Measurements from ENCODE around the gene TMEM200A. TPM values are rescaled to one million over a fixed set of nuclear protein-coding genes. Genes with fewer than 3 reads are reported as not detected.

TMEM200A gene
- total RNA-seq, 2 donors from 2014 or later, result 0.87 to 5.1 TPM

GRCh38 chr6:130382872-130383490 lies 17.2 kb downstream of the TMEM200A start:
- Histone ChIP-seq H3K4me1 (replicated peaks) (no peaks in the 10 kb centered on the region), H3K36me3 (no peaks in the 10 kb centered on the region), H3K9me3 (no peaks in the 10 kb centered on the region), H3K27me3 (replicated peaks; ENCODE audit: insufficient read depth) (no peaks in the 10 kb centered on the region), H3K27ac (no peak overlapping the region), H3K4me3 (no peak overlapping the region)
- intact Hi-C loops (cut with DNase I), result no loop called here
- WGBS, result 47% methylated on average over 9 of the region's 9 CpGs
- TF ChIP-seq POLR2A (IDR thresholded peaks at IDR 0.05) (no peak), CTCF (IDR thresholded peaks at IDR 0.05) (no peak), POLR2AphosphoS5 (IDR thresholded peaks at IDR 0.05) (no peak)
- DNase-seq (ENCODE audit: low spot score), result no peak

GRCh38 chr6:130385064-130385695 lies 19.4 kb downstream of the TMEM200A start:
- Histone ChIP-seq H3K27me3 (replicated peaks; ENCODE audit: insufficient read depth) (no peaks in the 10 kb centered on the region), H3K9me3 (no peaks in the 10 kb centered on the region), H3K4me3 (no peak overlapping the region), H3K27ac (no peak overlapping the region), H3K36me3 (no peaks in the 10 kb centered on the region), H3K4me1 (replicated peaks) (no peaks in the 10 kb centered on the region)
- DNase-seq (ENCODE audit: low spot score), result no peak
- TF ChIP-seq POLR2AphosphoS5 (IDR thresholded peaks at IDR 0.05), result no peak
- TF ChIP-seq CTCF (IDR thresholded peaks at IDR 0.05), result no peak
- TF ChIP-seq POLR2A (IDR thresholded peaks at IDR 0.05), result no peak
- 37% methylated on average over 5 of the region's 5 CpGs for WGBS
- intact Hi-C loops (cut with DNase I), result no loop called here

- no peak for TF ChIP-seq CTCF (IDR thresholded peaks at IDR 0.05)
- no peak for TF ChIP-seq POLR2AphosphoS5 (IDR thresholded peaks at IDR 0.05)
- TF ChIP-seq POLR2A (IDR thresholded peaks at IDR 0.05), result no peak
Observed at GRCh38 chr6:130389142-130389541, 23.3 kb downstream of the TMEM200A start.

GRCh38 chr6:130390890-130391289 lies 25.1 kb downstream of the TMEM200A start:
- no peaks in the 10 kb centered on the region for H3K4me1 ChIP-seq (replicated peaks)
- intact Hi-C loops (cut with DNase I), result no loop called here

More at GRCh38 chr6:130389142-130389541, 23.3 kb downstream of the TMEM200A start:
- no peaks in the 10 kb centered on the region for H3K27me3 ChIP-seq (replicated peaks; ENCODE audit: insufficient read depth)
- no peak overlapping the region for H3K4me3 ChIP-seq
- H3K4me1 ChIP-seq (replicated peaks), result no peaks in the 10 kb centered on the region
- 90% methylated on average over 3 of the region's 3 CpGs for WGBS
- intact Hi-C loops (cut with DNase I), result no loop called here
- H3K27ac ChIP-seq, result no peak overlapping the region
- no peaks in the 10 kb centered on the region for H3K36me3 ChIP-seq
- H3K9me3 ChIP-seq, result no peaks in the 10 kb centered on the region
- DNase-seq (ENCODE audit: low spot score), result no peak

More at GRCh38 chr6:130390890-130391289, 25.1 kb downstream of the TMEM200A start:
- H3K36me3 ChIP-seq, result no peaks in the 10 kb centered on the region
- WGBS, result 80% methylated on average over 3 of the region's 3 CpGs
- no peak overlapping the region for H3K4me3 ChIP-seq
- TF ChIP-seq CTCF (IDR thresholded peaks at IDR 0.05) (no peak), POLR2A (IDR thresholded peaks at IDR 0.05) (no peak), POLR2AphosphoS5 (IDR thresholded peaks at IDR 0.05) (no peak)
- no peak overlapping the region for H3K27ac ChIP-seq
- H3K27me3 ChIP-seq (replicated peaks; ENCODE audit: insufficient read depth), result no peaks in the 10 kb centered on the region
- no peaks in the 10 kb centered on the region for H3K9me3 ChIP-seq
- no peak for DNase-seq (ENCODE audit: low spot score)

All from prostate gland (tissue), 2 donors.